Measurements from ENCODE around the gene MPV17. TPM values are rescaled to one million over a fixed set of nuclear protein-coding genes. Genes with fewer than 3 reads are reported as not detected.

The MPV17 gene
- total and polyA plus RNA-seq, 9 donors: 47.0 to 169 (median 60.4) TPM

- H3K4me3 ChIP-seq: no peak within 1 kb of the TSS
- 47 to 51% (median 51%) methylated on average over 5 of the region's 5 CpGs for WGBS, 3 donors
- DNase-seq: no peak
- no peak within 1 kb of the TSS for H3K27ac ChIP-seq
- H3K27me3 ChIP-seq: no peaks in the 10 kb centered on the region
- H3K36me3 ChIP-seq: no peaks in the 10 kb centered on the region
- TF ChIP-seq POLR2A (IDR thresholded peaks at IDR 0.05) (no peak), EP300 (IDR thresholded peaks at IDR 0.05) (no peak), CTCF (IDR thresholded peaks at IDR 0.05) (no peak)
- H3K9me3 ChIP-seq: no peaks in the 10 kb centered on the region
- intact Hi-C loops (cut with DNase I): loop anchor here in 3 of 4 donors (5.0 to 10.0 kb wide), 4 partner anchors 185 to 437 kb away; partner anchors contain the start of gene DPYSL5 (in 2 of the 3)
- H3K4me1 ChIP-seq (ENCODE audit: insufficient read depth): no peaks in the 10 kb centered on the region
These were observed 40.9 kb downstream of the MPV17 start, which contains the start of gene TRIM54 for GRCh38 chr2:27281855-27282559. Gene TRIM54 (plus strand): TSS chr2:27282429. CDS start chr2:27282732, 303 bp downstream.

DNA sequence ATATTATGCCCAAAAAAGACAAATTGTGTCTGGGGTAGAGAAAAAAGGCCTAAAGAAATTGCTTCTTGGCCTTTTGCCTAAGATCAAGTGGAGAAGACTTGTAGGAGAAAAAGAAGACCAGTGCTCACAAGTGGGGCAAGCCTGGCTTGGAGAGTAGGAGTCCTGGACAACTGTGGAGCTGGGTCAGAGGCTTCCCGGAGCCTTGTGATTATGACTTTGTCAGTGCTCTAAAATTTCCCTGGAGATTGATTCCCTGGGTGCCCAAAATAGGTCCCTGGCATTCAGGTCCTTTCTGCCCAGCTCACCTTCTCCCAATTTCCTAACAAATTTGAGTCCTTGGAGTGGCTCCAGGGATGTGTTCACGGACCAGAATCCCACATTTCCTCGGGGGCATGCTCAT is 41.5 kb downstream of the MPV17 start:
- Histone ChIP-seq H3K9me3 (no peaks in the 10 kb centered on the region), H3K36me3 (no peaks in the 10 kb centered on the region), H3K27me3 (no peaks in the 10 kb centered on the region), H3K4me3 (no peak overlapping the region), H3K27ac (no peak overlapping the region), H3K4me1 (ENCODE audit: insufficient read depth) (no peaks in the 10 kb centered on the region)
- intact Hi-C loops (cut with DNase I): loop anchor here in 3 of 4 donors (5.0 to 10.0 kb wide), 4 partner anchors 184 to 437 kb away; partner anchors contain the start of gene DPYSL5 (in 2 of the 3)
- TF ChIP-seq POLR2A (IDR thresholded peaks at IDR 0.05) (no peak), EP300 (IDR thresholded peaks at IDR 0.05) (no peak), CTCF (IDR thresholded peaks at IDR 0.05) (no peak)
- DNase-seq: no peak
- 55 to 73% (median 61%) methylated on average over 3 of the region's 3 CpGs for WGBS, 3 donors

DNA sequence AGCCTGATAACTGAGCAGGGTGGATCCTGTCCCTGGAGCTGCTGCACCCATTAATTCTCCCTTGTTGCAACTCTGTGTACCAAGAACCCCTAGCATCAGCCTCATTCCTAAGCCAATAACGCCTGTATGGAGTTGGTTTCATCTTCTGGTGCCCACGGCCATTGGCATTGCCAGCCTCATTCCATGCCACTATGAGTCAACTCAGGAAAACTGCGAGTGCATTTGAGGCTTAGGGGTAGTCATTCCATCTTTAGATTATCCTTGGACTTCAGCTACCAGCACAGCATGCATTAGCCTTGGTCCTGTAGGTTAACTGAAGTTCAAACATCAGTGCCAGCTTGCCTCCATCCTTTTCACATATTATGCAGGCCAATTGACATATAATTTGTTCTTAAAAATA is 42.1 kb downstream of the MPV17 start:
- intact Hi-C loops (cut with DNase I): loop anchor here in 3 of 4 donors (5.0 to 10.0 kb wide), 4 partner anchors 184 to 436 kb away; partner anchors contain the start of gene DPYSL5 (in 2 of the 3)
- H3K36me3 ChIP-seq: no peaks in the 10 kb centered on the region
- H3K4me3 ChIP-seq: no peak overlapping the region
- TF ChIP-seq CTCF (IDR thresholded peaks at IDR 0.05): no peak
- no peak for TF ChIP-seq POLR2A (IDR thresholded peaks at IDR 0.05)
- TF ChIP-seq EP300 (IDR thresholded peaks at IDR 0.05): no peak
- no peaks in the 10 kb centered on the region for H3K4me1 ChIP-seq (ENCODE audit: insufficient read depth)
- 75 to 76% (median 75%) methylated on average over 3 of the region's 3 CpGs for WGBS, 3 donors
- no peak for DNase-seq
- H3K27ac ChIP-seq: no peak overlapping the region
- no peaks in the 10 kb centered on the region for H3K27me3 ChIP-seq
- H3K9me3 ChIP-seq: no peaks in the 10 kb centered on the region

GRCh38 chr2:27278010-27278409 is 44.9 kb downstream of the MPV17 start:
- Histone ChIP-seq H3K4me3 (no peak overlapping the region), H3K36me3 (no peaks in the 10 kb centered on the region), H3K4me1 (ENCODE audit: insufficient read depth) (no peaks in the 10 kb centered on the region), H3K27me3 (no peaks in the 10 kb centered on the region), H3K27ac (no peak overlapping the region), H3K9me3 (no peaks in the 10 kb centered on the region)
- DNase-seq: no peak
- WGBS, 3 donors: 71 to 85% (median 77%) methylated on average over 1 of the region's 1 CpG
- intact Hi-C loops (cut with DNase I): loop anchor here (5.0 to 10.0 kb wide), 3 partner anchors 181 to 313 kb away; no protein-coding TSS in a partner anchor
- TF ChIP-seq CTCF (IDR thresholded peaks at IDR 0.05) (no peak), POLR2A (IDR thresholded peaks at IDR 0.05) (no peak), EP300 (IDR thresholded peaks at IDR 0.05) (no peak)

All from ovary (tissue), 9 donors.